Measurements from ENCODE around the gene TMEM52B. TPM values are rescaled to one million over a fixed set of nuclear protein-coding genes. Genes with fewer than 3 reads are reported as not detected.

TMEM52B gene
- total and polyA plus RNA-seq, 3 donors from 2014 or later, result 0.74 to 1.2 (median 0.76) TPM

- Histone ChIP-seq H3K4me1 (no peaks in the 10 kb centered on the region), H3K9me3 (no peaks in the 10 kb centered on the region), H3K27me3 (no peaks in the 10 kb centered on the region), H3K4me3 (no peak overlapping the region), H3K36me3 (ENCODE audit: low read depth, missing control alignments) (no peaks in the 10 kb centered on the region), H3K27ac (no peak overlapping the region)
- TF ChIP-seq CTCF (IDR thresholded peaks at IDR 0.05) (no peak), POLR2A (IDR thresholded peaks at IDR 0.05) (no peak)
- intact Hi-C loops (cut with DNase I; ENCODE audit: low total_unique reads), result loop anchor here (10.0 kb wide), 1 partner anchor 326 kb away; no protein-coding TSS in a partner anchor
- DNase-seq, result no peak
- 90 to 95% methylated on average over 1 of the region's 1 CpG for WGBS, 2 donors
Observed at GRCh38 chr12:10238526-10238925, 59.7 kb downstream of the TMEM52B start.

- intact Hi-C loops (cut with DNase I; ENCODE audit: low total_unique reads), result no loop called here
- 56 to 60% methylated on average over 3 of the region's 3 CpGs for WGBS, 2 donors
Observed at GRCh38 chr12:10241290-10241689, 62.5 kb downstream of the TMEM52B start.

More at GRCh38 chr12:10241290-10241689, 62.5 kb downstream of the TMEM52B start:
- H3K36me3 ChIP-seq (ENCODE audit: low read depth, missing control alignments), result no peaks in the 10 kb centered on the region
- H3K4me3 ChIP-seq, result no peak overlapping the region
- H3K27ac ChIP-seq, result no peak overlapping the region
- H3K27me3 ChIP-seq, result no peaks in the 10 kb centered on the region
- no peak for DNase-seq
- no peaks in the 10 kb centered on the region for H3K4me1 ChIP-seq
- H3K9me3 ChIP-seq, result no peaks in the 10 kb centered on the region
- TF ChIP-seq CTCF (IDR thresholded peaks at IDR 0.05) (no peak), POLR2A (IDR thresholded peaks at IDR 0.05) (no peak)

Other genes starting within 250 kb of the TMEM52B start
- gene CLEC2A, start 246.7 kb upstream of the TMEM52B start, total RNA-seq, result not detected
- not detected for gene CLEC2A, start 246.7 kb upstream of the TMEM52B start, polyA plus RNA-seq (ENCODE audit: insufficient read depth, low read depth, low replicate concordance)
- under 1 TPM in 1 of 2 donors, not detected in 1; 0.31 TPM for gene CLEC12A, start 207.6 kb upstream of the TMEM52B start, total RNA-seq
- gene CLEC12A, start 207.6 kb upstream of the TMEM52B start, polyA plus RNA-seq (ENCODE audit: insufficient read depth, low read depth, low replicate concordance), result 2.0 TPM
- gene CLEC1B, start 179.9 kb upstream of the TMEM52B start, total RNA-seq, result 1 to 10 TPM in 1 of 2 donors, under 1 TPM in 1; 0.63 to 1.7 TPM
- 1.2 TPM for gene CLEC1B, start 179.9 kb upstream of the TMEM52B start, polyA plus RNA-seq (ENCODE audit: insufficient read depth, low read depth, low replicate concordance)
- 10 to 100 TPM; 76.4 to 77.6 TPM for gene CLEC12B, start 168.4 kb upstream of the TMEM52B start, total RNA-seq
- gene CLEC12B, start 168.4 kb upstream of the TMEM52B start, polyA plus RNA-seq (ENCODE audit: insufficient read depth, low read depth, low replicate concordance), result 34.3 TPM
- gene CLEC9A, start 148.3 kb upstream of the TMEM52B start, total RNA-seq, result 1 to 10 TPM; 2.6 to 5.4 TPM
- gene CLEC9A, start 148.3 kb upstream of the TMEM52B start, polyA plus RNA-seq (ENCODE audit: insufficient read depth, low read depth, low replicate concordance), result 6.3 TPM
- 1 to 10 TPM; 2.7 to 3.2 TPM for gene CLEC1A, start 80.0 kb upstream of the TMEM52B start, total RNA-seq
- gene CLEC1A, start 80.0 kb upstream of the TMEM52B start, polyA plus RNA-seq (ENCODE audit: insufficient read depth, low read depth, low replicate concordance), result 2.9 TPM
- 1 to 10 TPM; 1.9 to 4.4 TPM for gene CLEC7A, start 48.8 kb upstream of the TMEM52B start, total RNA-seq
- 4.8 TPM for gene CLEC7A, start 48.8 kb upstream of the TMEM52B start, polyA plus RNA-seq (ENCODE audit: insufficient read depth, low read depth, low replicate concordance)
- gene OLR1, start 6.9 kb upstream of the TMEM52B start, total RNA-seq, result 1 to 10 TPM in 1 of 2 donors, under 1 TPM in 1; 0.87 to 2.5 TPM
- gene OLR1, start 6.9 kb upstream of the TMEM52B start, polyA plus RNA-seq (ENCODE audit: insufficient read depth, low read depth, low replicate concordance), result 5.9 TPM
- gene GABARAPL1, start 33.8 kb downstream of the TMEM52B start, total RNA-seq, result 10 to 100 TPM; 56.2 to 74.0 TPM
- 67.7 TPM for gene GABARAPL1, start 33.8 kb downstream of the TMEM52B start, polyA plus RNA-seq (ENCODE audit: insufficient read depth, low read depth, low replicate concordance)
- under 1 TPM; 0.71 to 0.87 TPM for gene KLRD1, start 128.8 kb downstream of the TMEM52B start, total RNA-seq
- 1.6 TPM for gene KLRD1, start 128.8 kb downstream of the TMEM52B start, polyA plus RNA-seq (ENCODE audit: insufficient read depth, low read depth, low replicate concordance)
- gene KLRK1, start 211.0 kb downstream of the TMEM52B start, total RNA-seq, result 1 to 10 TPM; 1.3 to 2.8 TPM
- gene KLRK1, start 211.0 kb downstream of the TMEM52B start, polyA plus RNA-seq (ENCODE audit: insufficient read depth, low read depth, low replicate concordance), result 5.4 TPM
- not detected for gene KLRC4, start 230.7 kb downstream of the TMEM52B start, total RNA-seq
- gene KLRC4, start 230.7 kb downstream of the TMEM52B start, polyA plus RNA-seq (ENCODE audit: insufficient read depth, low read depth, low replicate concordance), result not detected
- 1 to 10 TPM in 1 of 2 donors, not detected in 1; 1.3 TPM for gene KLRC3, start 241.6 kb downstream of the TMEM52B start, total RNA-seq
- not detected for gene KLRC3, start 241.6 kb downstream of the TMEM52B start, polyA plus RNA-seq (ENCODE audit: insufficient read depth, low read depth, low replicate concordance)